ENCODE measurements around the gene TMEM123.
"Not testable (repeated sequence)": the region's sequence is repeated elsewhere in the genome, so short reads cannot be mapped to it uniquely, and the experiment has no call there.

Gene TMEM123

GRCh38 chr11:102391549-102392237 is 60.9 kb downstream of the TMEM123 start:
- no peak for DNase-seq (ENCODE audit: low spot score)

DNA sequence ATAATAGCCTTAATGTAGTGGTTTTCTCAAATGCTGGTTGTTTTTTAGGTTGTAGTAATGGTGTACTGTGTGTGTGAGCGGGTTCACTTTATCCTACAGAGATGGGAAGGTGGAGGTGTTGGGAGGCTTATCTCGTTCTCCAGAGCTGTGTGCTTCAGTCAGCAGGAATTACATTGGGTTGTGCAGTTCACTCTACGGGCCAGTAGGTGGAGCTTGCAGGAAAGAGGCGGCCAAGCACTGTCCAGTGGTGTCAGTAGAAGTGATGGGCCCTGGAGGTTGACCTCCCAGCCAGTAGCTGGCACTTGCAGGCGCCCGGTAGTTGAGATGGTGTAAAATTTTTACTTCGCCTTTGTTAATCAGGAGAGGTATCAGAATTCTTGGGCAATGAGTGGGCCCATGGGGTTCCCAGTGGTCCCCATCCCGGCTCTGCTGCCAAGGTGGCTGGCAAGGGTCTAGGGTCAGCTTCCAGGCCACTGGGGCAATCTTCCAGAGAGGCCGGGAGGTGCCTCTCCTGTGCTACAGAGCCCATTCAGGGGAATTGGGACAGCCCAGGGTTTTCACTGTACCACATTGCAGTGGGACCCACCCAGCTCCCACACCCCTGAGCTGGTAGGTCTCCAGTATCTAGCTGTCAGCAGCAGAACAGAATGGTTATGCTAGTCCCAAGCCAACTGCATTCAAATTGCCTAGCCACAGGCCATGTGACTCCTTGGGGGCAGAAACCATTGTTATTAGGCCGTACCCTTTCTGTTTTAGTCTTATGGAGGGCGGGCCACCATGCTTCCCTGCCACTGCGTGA is 61.7 kb downstream of the TMEM123 start:
- peak; percentile 85 for DNase-seq (ENCODE audit: low spot score)

GRCh38 chr11:102389253-102389652 is 63.3 kb downstream of the TMEM123 start:
- DNase-seq (ENCODE audit: low spot score), result no peak

GRCh38 chr11:102387043-102387781 is 65.4 kb downstream of the TMEM123 start:
- no peak for DNase-seq (ENCODE audit: low spot score)

- DNase-seq (ENCODE audit: low spot score), result no peak
These were observed 66.3 kb downstream of the TMEM123 start for GRCh38 chr11:102386136-102386734.

DNA sequence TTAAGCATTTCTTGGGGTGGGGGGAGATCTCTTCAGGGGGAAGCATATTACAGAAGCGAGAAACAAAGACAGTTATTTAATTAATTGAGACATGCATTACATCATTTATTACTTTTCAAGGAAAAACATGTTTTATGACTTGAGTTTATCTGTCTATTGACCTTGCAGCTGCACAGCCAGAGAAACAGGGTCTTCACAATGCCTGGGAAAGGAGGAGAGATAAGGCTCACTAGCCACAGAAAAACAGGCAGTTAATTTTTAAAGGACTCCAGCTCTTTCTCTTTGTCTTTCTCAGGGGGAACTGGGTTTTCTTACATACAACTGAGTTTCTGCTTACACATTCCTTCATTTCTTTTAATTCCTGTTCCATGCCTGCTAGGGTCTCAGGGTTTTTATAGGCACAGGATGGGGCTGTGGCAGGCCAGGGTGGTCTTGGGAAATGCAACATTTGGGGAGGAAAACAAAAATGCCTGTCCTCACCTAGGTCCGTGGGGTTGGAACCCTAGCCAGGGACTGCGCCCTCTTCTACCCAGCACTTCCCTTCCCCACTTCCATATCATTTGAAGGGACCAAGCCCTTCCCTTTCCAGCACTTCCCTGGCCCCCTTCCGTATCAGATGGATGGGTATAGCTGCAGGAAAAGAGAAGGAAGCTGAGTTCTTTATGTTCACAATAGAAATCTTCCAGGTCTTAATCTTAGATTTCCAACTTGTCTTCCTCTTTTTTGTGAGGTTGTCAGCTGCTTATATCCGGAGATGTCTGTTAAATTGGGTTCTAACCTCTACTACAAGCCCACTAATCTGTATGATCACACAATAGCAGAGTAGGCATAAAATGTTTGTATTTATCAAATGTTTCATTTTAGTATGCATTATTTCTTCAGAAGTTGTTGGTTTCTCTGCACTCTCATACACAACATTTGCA is 67.2 kb downstream of the TMEM123 start:
- no peak for DNase-seq (ENCODE audit: low spot score)

- DNase-seq (ENCODE audit: low spot score), result no peak
These were observed 68.0 kb downstream of the TMEM123 start for GRCh38 chr11:102384419-102385079.

DNA sequence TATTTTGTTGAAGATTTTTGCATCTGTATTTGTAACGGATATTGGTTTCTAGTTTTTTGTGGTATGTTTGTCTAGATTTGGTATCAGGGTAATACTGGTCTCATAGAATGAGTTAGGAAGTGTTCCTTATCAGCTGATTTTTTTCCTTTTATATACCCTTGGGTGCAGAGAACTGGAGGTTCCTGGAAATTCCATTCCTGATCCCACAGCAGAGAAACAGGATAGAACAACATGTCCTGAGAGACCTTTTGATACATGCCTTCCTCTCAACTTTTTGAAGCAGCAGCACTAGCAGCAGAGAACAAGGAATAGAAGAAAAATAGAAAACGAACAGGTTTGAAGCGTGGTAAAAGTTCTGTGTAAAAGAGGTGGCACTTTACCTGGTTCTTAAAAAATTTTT is 68.7 kb downstream of the TMEM123 start:
- no peak for DNase-seq (ENCODE audit: low spot score)

DNA sequence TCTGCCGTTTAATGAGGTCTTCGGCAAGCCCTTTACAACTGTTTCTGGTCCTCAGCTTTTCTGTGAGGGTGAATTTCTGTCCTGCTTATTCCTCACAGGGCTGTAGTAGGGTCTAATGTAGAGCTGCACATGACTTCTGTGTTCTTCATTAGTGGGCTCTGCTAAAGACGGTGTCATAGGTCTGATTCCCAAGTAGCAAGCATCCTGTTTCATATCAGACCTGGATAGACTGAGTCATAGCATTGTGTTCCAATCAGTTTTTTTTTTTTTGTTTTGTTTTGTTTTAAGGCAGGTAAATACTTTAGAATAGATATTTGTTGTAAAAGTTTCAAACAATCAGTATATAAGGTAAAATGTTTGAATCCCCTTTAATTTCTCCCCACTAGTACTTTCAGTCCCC is 70.2 kb downstream of the TMEM123 start:
- no peak for DNase-seq (ENCODE audit: low spot score)

GRCh38 chr11:102378818-102379217 is 73.7 kb downstream of the TMEM123 start:
- no peak for DNase-seq (ENCODE audit: low spot score)

- no peak for DNase-seq (ENCODE audit: low spot score)
These were observed 74.7 kb downstream of the TMEM123 start for GRCh38 chr11:102377891-102378290.

DNA sequence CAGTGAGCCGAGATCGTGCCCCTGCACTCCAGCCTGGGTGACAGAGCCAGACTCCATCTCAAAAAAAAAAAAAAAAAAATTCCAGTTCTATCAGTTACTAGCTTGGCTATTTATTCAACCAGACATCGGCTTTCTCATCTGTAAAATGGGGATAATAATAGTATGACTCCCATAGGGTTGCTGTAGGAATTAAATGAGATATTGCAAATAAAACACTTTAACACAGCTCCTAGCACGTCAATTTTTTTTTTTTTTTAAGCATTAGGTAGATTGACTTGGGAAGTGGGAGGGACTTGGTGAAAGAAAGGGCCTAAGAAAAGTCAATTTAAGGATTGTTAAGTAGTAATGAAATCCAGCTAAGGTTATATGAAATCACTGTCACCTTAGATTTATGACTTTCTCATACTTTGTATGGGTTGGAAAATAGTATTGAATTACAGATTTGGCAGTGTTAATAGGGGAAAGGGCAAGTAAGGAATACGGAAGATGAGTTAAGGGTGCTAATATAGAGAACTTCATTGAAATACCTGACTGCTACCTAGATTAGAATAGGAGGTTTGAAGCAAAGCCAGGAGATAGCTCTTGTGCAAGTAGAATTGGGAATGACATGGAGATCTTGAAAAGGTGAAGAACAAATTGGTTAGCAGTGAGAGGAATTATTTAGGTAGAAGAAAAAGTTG is 76.7 kb downstream of the TMEM123 start:
- no peak for DNase-seq (ENCODE audit: low spot score)

- DNase-seq (ENCODE audit: low spot score), result not testable (repeated sequence)
These were observed 77.7 kb downstream of the TMEM123 start for GRCh38 chr11:102374633-102375424.

GRCh38 chr11:102368472-102368871 is 84.1 kb downstream of the TMEM123 start:
- DNase-seq (ENCODE audit: low spot score), result no peak

GRCh38 chr11:102367364-102367763 is 85.2 kb downstream of the TMEM123 start:
- peak; percentile 8 for DNase-seq (ENCODE audit: low spot score)

DNA sequence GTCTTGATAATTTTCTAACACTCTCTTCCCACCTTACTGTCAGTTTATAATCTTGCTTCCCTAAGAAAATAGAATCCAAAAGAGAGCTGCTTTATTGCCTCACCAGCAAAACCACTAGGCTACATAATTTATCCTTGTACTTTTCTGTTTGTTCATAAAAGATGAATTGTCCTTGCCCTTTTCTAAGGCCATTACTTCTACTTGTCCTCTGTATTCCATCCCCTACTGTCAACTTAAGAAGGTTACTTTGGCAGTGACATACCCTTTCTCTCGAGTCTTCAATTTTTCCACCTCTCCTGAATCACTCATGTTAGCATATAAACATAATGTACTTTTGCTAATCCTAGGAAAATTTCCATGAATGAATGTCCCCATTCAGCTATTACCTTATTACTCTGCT is 87.6 kb downstream of the TMEM123 start:
- DNase-seq (ENCODE audit: low spot score), result no peak

GRCh38 chr11:102361086-102362031 is 91.2 kb downstream of the TMEM123 start:
- DNase-seq (ENCODE audit: low spot score), result no peak

GRCh38 chr11:102360681-102361080 is 91.9 kb downstream of the TMEM123 start:
- DNase-seq (ENCODE audit: low spot score), result no peak
